HepG2 (cell line): ENCODE measurements around the gene MVK. TPM values are rescaled to one million over a fixed set of nuclear protein-coding genes. Genes with fewer than 3 reads are reported as not detected.

ENCODE experiments used
- ESRRA ChIP-seq: sonication (generic); formaldehyde crosslinking; IDR thresholded peaks from 2 replicates; pipeline ENCODE4 v1.5.1; 2020; ENCODE audit warnings: mild to moderate bottlenecking, low read depth, missing genetic modification reagents
- MTF1 ChIP-seq: sonication (generic); formaldehyde crosslinking; IDR thresholded peaks from 2 replicates; pipeline ENCODE4 v1.5.0; 2020; ENCODE audit warnings: missing genetic modification reagents
- NCOA2 ChIP-seq: sonication (generic); formaldehyde crosslinking; IDR thresholded peaks from 2 replicates; pipeline ENCODE4 v1.8.0; 2022; ENCODE audit warnings: inconsistent platforms
- NFYC ChIP-seq: IDR thresholded peaks from 2 replicates; pipeline ENCODE4 v1.6.1; 2016; ENCODE audit warnings: missing genetic modification reagents, missing compliant biosample characterization
- ZBTB21 ChIP-seq: sonication (generic); formaldehyde crosslinking; IDR thresholded peaks from 2 replicates; pipeline ENCODE4 v1.4.0; 2020; ENCODE audit warnings: missing genetic modification reagents
- ZFP82 ChIP-seq: sonication (generic); formaldehyde crosslinking; IDR thresholded peaks from 2 replicates; pipeline ENCODE4 v1.5.1; 2020; ENCODE audit warnings: mild to moderate bottlenecking, missing genetic modification reagents, borderline replicate concordance
- ZMYM4 ChIP-seq: sonication (generic); formaldehyde crosslinking; IDR thresholded peaks from 2 replicates; pipeline ENCODE4 v1.8.1; 2023; ENCODE audit warnings: mild to moderate bottlenecking, missing genetic modification reagents
- ZNF737 ChIP-seq: sonication (generic); formaldehyde crosslinking; IDR thresholded peaks from 2 replicates; pipeline ENCODE4 v1.5.0; 2020; ENCODE audit warnings: missing genetic modification reagents, mild to moderate bottlenecking, borderline replicate concordance
- ZNF83 ChIP-seq: sonication (generic); formaldehyde crosslinking; IDR thresholded peaks from 2 replicates; pipeline ENCODE4 v1.4.0; 2020; ENCODE audit warnings: missing genetic modification reagents, mild to moderate bottlenecking, borderline replicate concordance
- polyA plus RNA-seq, 8 experiments: library from polyadenylated mRNA; depleted of rRNA in 3 of 8; stranded (reverse) in 7 of 8; unstranded in 1 of 8; fragments of >200 nt; fragmentation: Illumina TruSeq in 4 of 8; extraction: Trizol in 4 of 8; gene quantifications; 2 replicates each; pipeline versions ENCODE4 v1.2.1 to v1.2.3, GENCODE V29; 2011 to 2016; ENCODE audit warnings: low read depth in 4 of 8, missing spikeins in 1 of 8, mixed read lengths in 1 of 8; ENCODE audit not compliant: insufficient read depth in 1 of 8
- total RNA-seq, 5 experiments: library from RNA; depleted of rRNA; stranded (reverse); fragments of >200 nt; fragmentation: Illumina TruSeq; extraction: Trizol; gene quantifications; 2 replicates each; pipeline ENCODE4 v1.2.3, GENCODE V29; 2016; ENCODE audit warnings: low read depth in 1 of 5
- TF ChIP-seq, protein P1 (sequence below): sonication (generic); formaldehyde crosslinking; IDR thresholded peaks from 2 replicates; pipeline ENCODE4 v1.4.0; 2020; ENCODE audit warnings: missing genetic modification reagents
- TF ChIP-seq, protein P2 (sequence below): sonication (generic); formaldehyde crosslinking; IDR thresholded peaks from 2 replicates; pipeline ENCODE4 v1.5.1; 2020; ENCODE audit warnings: missing genetic modification reagents, mild to moderate bottlenecking, borderline replicate concordance
- TF ChIP-seq, protein P3 (sequence below): sonication (generic); formaldehyde crosslinking; conservative IDR thresholded peaks from 2 replicates; pipeline ENCODE4 v1.4.0; 2020; ENCODE audit warnings: missing genetic modification reagents
- TF ChIP-seq, protein P4 (sequence below): sonication (generic); formaldehyde crosslinking; IDR thresholded peaks from one replicate; pipeline ENCODE4 v1.5.1; 2020; ENCODE audit warnings: mild to moderate bottlenecking, missing genetic modification reagents; ENCODE audit errors: not compliant biosample characterization
- TF ChIP-seq, protein P5 (sequence below): IDR thresholded peaks from 2 replicates; pipeline ENCODE4 v1.6.1; 2016; ENCODE audit warnings: control low read depth

The MVK gene
- total and polyA plus RNA-seq, 2 of the 13 experiments (the other 11 are each of a cell fraction or from before 2014, with no cell fraction given), result 11.6 to 66.9 TPM

DNA sequence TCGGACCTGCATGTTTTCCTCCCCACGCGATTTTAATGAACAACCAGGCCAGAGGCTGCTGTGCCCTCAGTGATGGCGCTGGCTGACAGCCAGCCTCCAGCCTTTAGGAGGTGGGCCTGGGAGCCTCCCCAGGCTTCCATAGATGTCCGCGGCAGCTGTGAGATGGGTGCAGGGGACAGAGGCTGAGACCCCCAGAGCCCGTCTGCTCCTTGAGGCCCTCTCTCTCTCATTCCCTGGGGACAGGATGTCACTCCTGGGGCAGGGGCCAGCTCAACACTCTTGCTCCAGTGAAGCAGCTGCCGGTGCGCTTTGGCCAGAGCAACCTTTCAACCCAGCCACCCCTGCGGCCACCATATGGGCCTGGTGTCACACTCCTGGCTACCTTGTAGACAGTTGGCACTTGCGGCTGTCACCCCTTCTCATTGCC, 24.8 kb downstream of the MVK start (continued):
- TF ChIP-seq, protein P1, sequence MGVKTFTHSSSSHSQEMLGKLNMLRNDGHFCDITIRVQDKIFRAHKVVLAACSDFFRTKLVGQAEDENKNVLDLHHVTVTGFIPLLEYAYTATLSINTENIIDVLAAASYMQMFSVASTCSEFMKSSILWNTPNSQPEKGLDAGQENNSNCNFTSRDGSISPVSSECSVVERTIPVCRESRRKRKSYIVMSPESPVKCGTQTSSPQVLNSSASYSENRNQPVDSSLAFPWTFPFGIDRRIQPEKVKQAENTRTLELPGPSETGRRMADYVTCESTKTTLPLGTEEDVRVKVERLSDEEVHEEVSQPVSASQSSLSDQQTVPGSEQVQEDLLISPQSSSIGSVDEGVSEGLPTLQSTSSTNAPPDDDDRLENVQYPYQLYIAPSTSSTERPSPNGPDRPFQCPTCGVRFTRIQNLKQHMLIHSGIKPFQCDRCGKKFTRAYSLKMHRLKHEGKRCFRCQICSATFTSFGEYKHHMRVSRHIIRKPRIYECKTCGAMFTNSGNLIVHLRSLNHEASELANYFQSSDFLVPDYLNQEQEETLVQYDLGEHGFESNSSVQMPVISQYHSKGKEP (CRISPR knock-in tag), result no peak
- no peak for TF ChIP-seq ESRRA (CRISPR knock-in tag)
- TF ChIP-seq ZBTB21 (CRISPR knock-in tag), result no peak
- TF ChIP-seq, protein P2, sequence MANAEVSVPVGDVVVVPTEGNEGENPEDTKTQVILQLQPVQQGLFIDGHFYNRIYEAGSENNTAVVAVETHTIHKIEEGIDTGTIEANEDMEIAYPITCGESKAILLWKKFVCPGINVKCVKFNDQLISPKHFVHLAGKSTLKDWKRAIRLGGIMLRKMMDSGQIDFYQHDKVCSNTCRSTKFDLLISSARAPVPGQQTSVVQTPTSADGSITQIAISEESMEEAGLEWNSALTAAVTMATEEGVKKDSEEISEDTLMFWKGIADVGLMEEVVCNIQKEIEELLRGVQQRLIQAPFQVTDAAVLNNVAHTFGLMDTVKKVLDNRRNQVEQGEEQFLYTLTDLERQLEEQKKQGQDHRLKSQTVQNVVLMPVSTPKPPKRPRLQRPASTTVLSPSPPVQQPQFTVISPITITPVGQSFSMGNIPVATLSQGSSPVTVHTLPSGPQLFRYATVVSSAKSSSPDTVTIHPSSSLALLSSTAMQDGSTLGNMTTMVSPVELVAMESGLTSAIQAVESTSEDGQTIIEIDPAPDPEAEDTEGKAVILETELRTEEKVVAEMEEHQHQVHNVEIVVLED (CRISPR knock-in tag), result no peak
- TF ChIP-seq, protein P3, sequence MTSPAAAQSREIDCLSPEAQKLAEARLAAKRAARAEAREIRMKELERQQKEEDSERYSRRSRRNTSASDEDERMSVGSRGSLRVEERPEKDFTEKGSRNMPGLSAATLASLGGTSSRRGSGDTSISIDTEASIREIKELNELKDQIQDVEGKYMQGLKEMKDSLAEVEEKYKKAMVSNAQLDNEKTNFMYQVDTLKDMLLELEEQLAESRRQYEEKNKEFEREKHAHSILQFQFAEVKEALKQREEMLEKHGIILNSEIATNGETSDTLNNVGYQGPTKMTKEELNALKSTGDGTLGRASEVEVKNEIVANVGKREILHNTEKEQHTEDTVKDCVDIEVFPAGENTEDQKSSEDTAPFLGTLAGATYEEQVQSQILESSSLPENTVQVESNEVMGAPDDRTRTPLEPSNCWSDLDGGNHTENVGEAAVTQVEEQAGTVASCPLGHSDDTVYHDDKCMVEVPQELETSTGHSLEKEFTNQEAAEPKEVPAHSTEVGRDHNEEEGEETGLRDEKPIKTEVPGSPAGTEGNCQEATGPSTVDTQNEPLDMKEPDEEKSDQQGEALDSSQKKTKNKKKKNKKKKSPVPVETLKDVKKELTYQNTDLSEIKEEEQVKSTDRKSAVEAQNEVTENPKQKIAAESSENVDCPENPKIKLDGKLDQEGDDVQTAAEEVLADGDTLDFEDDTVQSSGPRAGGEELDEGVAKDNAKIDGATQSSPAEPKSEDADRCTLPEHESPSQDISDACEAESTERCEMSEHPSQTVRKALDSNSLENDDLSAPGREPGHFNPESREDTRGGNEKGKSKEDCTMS, result no peak
- no peak for TF ChIP-seq ZFP82
- TF ChIP-seq NFYC (CRISPR knock-in tag), result no peak
- no peak for TF ChIP-seq ZNF83 (CRISPR knock-in tag)
- no peak for TF ChIP-seq ZNF737
- TF ChIP-seq, protein P4, sequence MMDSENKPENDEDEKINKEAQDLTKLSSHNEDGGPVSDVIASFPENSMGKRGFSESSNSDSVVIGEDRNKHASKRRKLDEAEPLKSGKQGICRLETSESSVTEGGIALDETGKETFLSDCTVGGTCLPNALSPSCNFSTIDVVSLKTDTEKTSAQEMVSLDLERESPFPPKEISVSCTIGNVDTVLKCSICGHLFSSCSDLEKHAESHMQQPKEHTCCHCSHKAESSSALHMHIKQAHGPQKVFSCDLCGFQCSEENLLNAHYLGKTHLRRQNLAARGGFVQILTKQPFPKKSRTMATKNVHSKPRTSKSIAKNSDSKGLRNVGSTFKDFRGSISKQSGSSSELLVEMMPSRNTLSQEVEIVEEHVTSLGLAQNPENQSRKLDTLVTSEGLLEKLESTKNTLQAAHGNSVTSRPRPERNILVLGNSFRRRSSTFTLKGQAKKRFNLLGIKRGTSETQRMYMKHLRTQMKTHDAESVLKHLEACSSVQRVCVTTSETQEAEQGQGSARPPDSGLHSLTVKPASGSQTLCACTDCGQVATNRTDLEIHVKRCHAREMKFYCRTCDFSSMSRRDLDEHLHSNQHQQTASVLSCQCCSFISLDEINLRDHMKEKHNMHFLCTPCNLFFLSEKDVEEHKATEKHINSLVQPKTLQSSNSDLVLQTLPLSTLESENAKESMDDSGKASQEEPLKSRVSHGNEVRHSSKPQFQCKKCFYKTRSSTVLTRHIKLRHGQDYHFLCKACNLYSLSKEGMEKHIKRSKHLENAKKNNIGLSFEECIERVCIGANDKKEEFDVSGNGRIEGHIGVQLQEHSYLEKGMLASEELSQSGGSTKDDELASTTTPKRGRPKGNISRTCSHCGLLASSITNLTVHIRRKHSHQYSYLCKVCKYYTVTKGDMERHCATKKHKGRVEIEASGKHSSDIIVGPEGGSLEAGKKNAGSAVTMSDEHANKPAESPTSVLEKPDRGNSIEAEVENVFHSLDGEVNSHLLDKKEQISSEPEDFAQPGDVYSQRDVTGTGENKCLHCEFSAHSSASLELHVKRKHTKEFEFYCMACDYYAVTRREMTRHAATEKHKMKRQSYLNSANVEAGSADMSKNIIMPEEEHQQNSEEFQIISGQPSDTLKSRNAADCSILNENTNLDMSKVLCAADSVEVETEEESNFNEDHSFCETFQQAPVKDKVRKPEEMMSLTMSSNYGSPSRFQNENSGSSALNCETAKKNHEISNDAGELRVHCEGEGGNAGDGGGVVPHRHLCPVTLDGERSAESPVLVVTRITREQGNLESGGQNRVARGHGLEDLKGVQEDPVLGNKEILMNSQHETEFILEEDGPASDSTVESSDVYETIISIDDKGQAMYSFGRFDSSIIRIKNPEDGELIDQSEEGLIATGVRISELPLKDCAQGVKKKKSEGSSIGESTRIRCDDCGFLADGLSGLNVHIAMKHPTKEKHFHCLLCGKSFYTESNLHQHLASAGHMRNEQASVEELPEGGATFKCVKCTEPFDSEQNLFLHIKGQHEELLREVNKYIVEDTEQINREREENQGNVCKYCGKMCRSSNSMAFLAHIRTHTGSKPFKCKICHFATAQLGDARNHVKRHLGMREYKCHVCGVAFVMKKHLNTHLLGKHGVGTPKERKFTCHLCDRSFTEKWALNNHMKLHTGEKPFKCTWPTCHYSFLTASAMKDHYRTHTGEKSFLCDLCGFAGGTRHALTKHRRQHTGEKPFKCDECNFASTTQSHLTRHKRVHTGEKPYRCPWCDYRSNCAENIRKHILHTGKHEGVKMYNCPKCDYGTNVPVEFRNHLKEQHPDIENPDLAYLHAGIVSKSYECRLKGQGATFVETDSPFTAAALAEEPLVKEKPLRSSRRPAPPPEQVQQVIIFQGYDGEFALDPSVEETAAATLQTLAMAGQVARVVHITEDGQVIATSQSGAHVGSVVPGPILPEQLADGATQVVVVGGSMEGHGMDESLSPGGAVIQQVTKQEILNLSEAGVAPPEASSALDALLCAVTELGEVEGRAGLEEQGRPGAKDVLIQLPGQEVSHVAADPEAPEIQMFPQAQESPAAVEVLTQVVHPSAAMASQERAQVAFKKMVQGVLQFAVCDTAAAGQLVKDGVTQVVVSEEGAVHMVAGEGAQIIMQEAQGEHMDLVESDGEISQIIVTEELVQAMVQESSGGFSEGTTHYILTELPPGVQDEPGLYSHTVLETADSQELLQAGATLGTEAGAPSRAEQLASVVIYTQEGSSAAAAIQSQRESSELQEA (CRISPR knock-in tag), result no peak
- no peak for TF ChIP-seq ZMYM4 (CRISPR knock-in tag)
- TF ChIP-seq NCOA2 (CRISPR knock-in tag), result 0 out of 2 replicates have a peak, but pooled peaks have one; percentile 4
- TF ChIP-seq, protein P5, sequence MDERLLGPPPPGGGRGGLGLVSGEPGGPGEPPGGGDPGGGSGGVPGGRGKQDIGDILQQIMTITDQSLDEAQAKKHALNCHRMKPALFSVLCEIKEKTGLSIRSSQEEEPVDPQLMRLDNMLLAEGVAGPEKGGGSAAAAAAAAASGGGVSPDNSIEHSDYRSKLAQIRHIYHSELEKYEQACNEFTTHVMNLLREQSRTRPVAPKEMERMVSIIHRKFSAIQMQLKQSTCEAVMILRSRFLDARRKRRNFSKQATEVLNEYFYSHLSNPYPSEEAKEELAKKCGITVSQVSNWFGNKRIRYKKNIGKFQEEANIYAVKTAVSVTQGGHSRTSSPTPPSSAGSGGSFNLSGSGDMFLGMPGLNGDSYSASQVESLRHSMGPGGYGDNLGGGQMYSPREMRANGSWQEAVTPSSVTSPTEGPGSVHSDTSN, result no peak
- TF ChIP-seq MTF1 (CRISPR knock-in tag), result no peak
